ENCODE data around the gene GATAD1.
A peak's percentile ranks its signal among the peaks of the same experiment; 100 is the strongest.
"Not testable (repeated sequence)": the region's sequence is repeated elsewhere in the genome, so short reads cannot be mapped to it uniquely, and the experiment has no call there.

Gene GATAD1

GRCh38 chr7:92436612-92437445 is 10.5 kb upstream of the GATAD1 start:
- Histone ChIP-seq H3K4me1 (ENCODE audit: control insufficient read depth, insufficient read depth, low read length) (peaks cover 31% of the 10 kb centered on the region), H3K9ac (ENCODE audit: low read depth, low read length) (no peak overlapping the region), H3K9me3 (ENCODE audit: control insufficient read depth, insufficient read depth, low read length) (no peaks in the 10 kb centered on the region)

DNA sequence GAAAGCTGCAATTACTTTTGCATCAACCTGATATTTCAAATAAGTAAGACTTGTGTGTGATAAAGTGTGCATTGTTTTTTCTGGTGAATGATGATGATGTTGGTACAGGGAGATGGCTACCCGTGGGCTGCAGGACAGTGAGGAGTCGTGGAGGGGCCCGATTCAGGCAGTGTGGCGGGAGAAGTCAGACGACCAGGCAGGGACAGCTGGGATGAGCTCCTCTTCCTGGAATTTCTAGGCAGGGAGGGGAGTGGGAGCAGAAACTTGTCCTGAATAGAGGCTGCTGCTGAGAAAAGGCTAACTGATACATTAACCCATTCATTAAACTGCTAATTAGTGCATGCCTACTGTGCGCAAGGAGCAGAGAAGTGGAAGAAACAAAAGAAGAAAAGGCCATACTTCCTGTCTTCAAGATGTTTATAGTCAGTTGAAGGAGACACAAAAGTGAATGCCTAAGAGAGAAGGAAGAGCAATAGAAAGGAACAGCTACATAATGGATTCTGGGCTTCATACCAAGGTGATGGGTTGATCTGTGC is 9.3 kb upstream of the GATAD1 start:
- no peak overlapping the region for H3K27ac ChIP-seq (ENCODE audit: low read depth, low read length)
- no peaks in the 10 kb centered on the region for H3K9me3 ChIP-seq (ENCODE audit: control insufficient read depth, insufficient read depth, low read length)
- no peak overlapping the region for H3K9ac ChIP-seq (ENCODE audit: low read depth, low read length)
- no peaks in the 10 kb centered on the region for H3K27me3 ChIP-seq (ENCODE audit: control insufficient read depth, insufficient read depth, low read length)
- H3K4me1 ChIP-seq (ENCODE audit: control insufficient read depth, insufficient read depth, low read length), result peaks cover 31% of the 10 kb centered on the region
- no peak overlapping the region for H3K4me3 ChIP-seq (ENCODE audit: low read depth, low read length)
- no peaks in the 10 kb centered on the region for H3K36me3 ChIP-seq (ENCODE audit: control insufficient read depth, insufficient read depth, low read length)

More at GRCh38 chr7:92436612-92437445, 10.5 kb upstream of the GATAD1 start:
- Histone ChIP-seq H3K36me3 (ENCODE audit: control insufficient read depth, insufficient read depth, low read length) (no peaks in the 10 kb centered on the region), H3K27me3 (ENCODE audit: control insufficient read depth, insufficient read depth, low read length) (no peaks in the 10 kb centered on the region), H3K27ac (ENCODE audit: low read depth, low read length) (peak overlapping the region; percentile 61), H3K4me3 (ENCODE audit: low read depth, low read length) (no peak overlapping the region)

GRCh38 chr7:92442720-92443119 is 4.6 kb upstream of the GATAD1 start:
- H3K27me3 ChIP-seq (ENCODE audit: control insufficient read depth, insufficient read depth, low read length); H3K9me3 ChIP-seq (ENCODE audit: control insufficient read depth, insufficient read depth, low read length); H3K4me3 ChIP-seq (ENCODE audit: low read depth, low read length); H3K27ac ChIP-seq (ENCODE audit: low read depth, low read length); H3K9ac ChIP-seq (ENCODE audit: low read depth, low read length); H3K36me3 ChIP-seq (ENCODE audit: control insufficient read depth, insufficient read depth, low read length): not testable (repeated sequence)
- H3K4me1 ChIP-seq (ENCODE audit: control insufficient read depth, insufficient read depth, low read length), result peaks cover 16% of the 10 kb centered on the region

DNA sequence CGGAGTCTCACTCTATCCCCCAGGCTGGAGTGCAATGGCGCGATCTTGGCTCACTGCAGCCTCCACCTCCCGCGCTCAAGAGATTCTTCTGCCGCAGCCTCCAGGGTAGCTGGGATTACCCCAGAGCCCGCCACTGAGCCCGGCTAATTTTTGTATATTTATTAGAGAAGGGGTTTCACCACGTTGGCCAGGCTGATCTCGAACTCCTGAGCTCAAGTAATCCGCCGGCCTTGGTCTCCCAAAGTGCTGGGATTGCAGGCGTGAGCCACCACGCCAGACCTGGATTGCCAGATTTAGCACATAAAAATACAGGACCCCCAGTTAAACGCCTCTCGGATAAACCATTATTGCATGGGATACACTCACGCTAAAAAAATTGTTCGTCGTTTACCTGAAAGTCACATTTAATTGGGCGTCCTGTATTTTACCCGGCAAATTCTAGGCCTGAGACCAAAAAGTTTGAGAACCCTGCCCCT is 375 bp upstream of the GATAD1 start:
- H3K27ac ChIP-seq (ENCODE audit: low read depth, low read length), result no peak overlapping the region
- H3K4me1 ChIP-seq (ENCODE audit: control insufficient read depth, insufficient read depth, low read length), result peaks cover 11% of the 10 kb centered on the region; the same call in 1 of the 2 replicates
- peaks cover 33% of the 10 kb centered on the region for H3K36me3 ChIP-seq (ENCODE audit: control insufficient read depth, insufficient read depth, low read length)
- peak overlapping the region; percentile 97; the same call in 1 of the 2 replicates for H3K9ac ChIP-seq (ENCODE audit: low read depth, low read length)
- H3K9me3 ChIP-seq (ENCODE audit: control insufficient read depth, insufficient read depth, low read length), result no peaks in the 10 kb centered on the region
- H3K4me3 ChIP-seq (ENCODE audit: low read depth, low read length), result peak overlapping the region; percentile 95; the same call in 1 of the 2 replicates
- no peaks in the 10 kb centered on the region for H3K27me3 ChIP-seq (ENCODE audit: control insufficient read depth, insufficient read depth, low read length)

DNA sequence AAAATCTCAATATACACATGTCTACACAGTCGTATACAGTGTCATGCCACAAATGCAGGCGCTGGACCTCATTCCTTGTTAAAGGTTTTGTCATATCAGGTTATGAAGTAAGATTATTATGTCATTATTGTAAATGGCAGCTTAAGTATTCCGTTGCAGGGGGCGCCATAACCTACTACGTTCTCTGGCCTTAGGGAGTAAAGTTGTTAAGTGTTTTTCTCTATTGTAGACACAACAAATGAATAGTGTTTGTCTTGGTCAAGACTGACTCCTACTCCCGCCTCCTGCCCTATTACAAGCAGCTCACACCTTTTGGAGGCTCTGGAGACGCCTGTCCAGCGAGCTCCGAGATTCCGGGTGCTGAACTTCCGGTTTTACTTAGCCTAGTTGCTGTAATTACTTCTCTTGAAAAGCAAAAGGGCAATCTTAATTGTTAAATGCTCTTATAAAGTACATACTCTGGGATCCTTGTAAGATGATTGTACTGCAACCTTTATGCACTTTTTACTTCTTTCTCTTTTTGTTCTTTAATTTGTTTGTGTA is 994 bp downstream of the GATAD1 start:
- no peaks in the 10 kb centered on the region for H3K27me3 ChIP-seq (ENCODE audit: control insufficient read depth, insufficient read depth, low read length)
- peak overlapping the region; percentile 95 for H3K4me3 ChIP-seq (ENCODE audit: low read depth, low read length)
- no peaks in the 10 kb centered on the region for H3K9me3 ChIP-seq (ENCODE audit: control insufficient read depth, insufficient read depth, low read length)
- H3K36me3 ChIP-seq (ENCODE audit: control insufficient read depth, insufficient read depth, low read length), result peaks cover 47% of the 10 kb centered on the region
- H3K9ac ChIP-seq (ENCODE audit: low read depth, low read length), result peak overlapping the region; percentile 97
- peaks cover 11% of the 10 kb centered on the region; the same call in 1 of the 2 replicates for H3K4me1 ChIP-seq (ENCODE audit: control insufficient read depth, insufficient read depth, low read length)
- peak overlapping the region; percentile 95 for H3K27ac ChIP-seq (ENCODE audit: low read depth, low read length)

- Histone ChIP-seq H3K36me3 (ENCODE audit: control insufficient read depth, insufficient read depth, low read length) (peaks cover 81% of the 10 kb centered on the region), H3K27ac (ENCODE audit: low read depth, low read length) (no peak overlapping the region), H3K4me3 (ENCODE audit: low read depth, low read length) (no peak overlapping the region), H3K9ac (ENCODE audit: low read depth, low read length) (no peak overlapping the region), H3K4me1 (ENCODE audit: control insufficient read depth, insufficient read depth, low read length) (peaks cover 11% of the 10 kb centered on the region; the same call in 1 of the 2 replicates), H3K27me3 (ENCODE audit: control insufficient read depth, insufficient read depth, low read length) (no peaks in the 10 kb centered on the region), H3K9me3 (ENCODE audit: control insufficient read depth, insufficient read depth, low read length) (no peaks in the 10 kb centered on the region)
Observed at GRCh38 chr7:92451645-92452044, 4.4 kb downstream of the GATAD1 start.

DNA sequence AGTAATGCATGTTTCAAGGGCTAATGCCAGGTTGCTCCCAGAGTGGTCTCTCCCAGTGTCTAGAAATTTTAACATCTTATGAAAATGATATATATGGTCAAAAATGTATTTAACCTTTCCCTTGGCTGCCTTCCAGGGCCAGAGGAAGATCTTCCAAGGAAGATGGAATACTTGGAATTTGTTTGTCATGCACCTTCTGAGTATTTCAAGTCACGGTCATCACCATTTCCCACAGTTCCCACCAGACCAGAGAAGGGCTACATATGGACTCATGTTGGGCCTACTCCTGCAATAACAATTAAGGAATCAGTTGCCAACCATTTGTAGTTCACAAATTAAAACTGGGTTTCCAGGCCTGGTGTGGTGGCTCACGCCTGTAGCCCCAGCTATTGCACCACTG is 9.0 kb downstream of the GATAD1 start:
- Histone ChIP-seq H3K9me3 (ENCODE audit: control insufficient read depth, insufficient read depth, low read length) (no peaks in the 10 kb centered on the region), H3K36me3 (ENCODE audit: control insufficient read depth, insufficient read depth, low read length) (peaks cover 69% of the 10 kb centered on the region), H3K4me1 (ENCODE audit: control insufficient read depth, insufficient read depth, low read length) (no peaks in the 10 kb centered on the region), H3K27me3 (ENCODE audit: control insufficient read depth, insufficient read depth, low read length) (no peaks in the 10 kb centered on the region), H3K9ac (ENCODE audit: low read depth, low read length) (no peak overlapping the region), H3K4me3 (ENCODE audit: low read depth, low read length) (no peak overlapping the region), H3K27ac (ENCODE audit: low read depth, low read length) (no peak overlapping the region)

- H3K36me3 ChIP-seq (ENCODE audit: control insufficient read depth, insufficient read depth, low read length), result peaks cover 31% of the 10 kb centered on the region
- no peak overlapping the region for H3K27ac ChIP-seq (ENCODE audit: low read depth, low read length)
- no peaks in the 10 kb centered on the region for H3K4me1 ChIP-seq (ENCODE audit: control insufficient read depth, insufficient read depth, low read length)
- H3K9me3 ChIP-seq (ENCODE audit: control insufficient read depth, insufficient read depth, low read length), result no peaks in the 10 kb centered on the region
- H3K27me3 ChIP-seq (ENCODE audit: control insufficient read depth, insufficient read depth, low read length), result no peaks in the 10 kb centered on the region
- no peak overlapping the region for H3K9ac ChIP-seq (ENCODE audit: low read depth, low read length)
- no peak overlapping the region for H3K4me3 ChIP-seq (ENCODE audit: low read depth, low read length)
Observed at GRCh38 chr7:92460109-92460508, 12.8 kb downstream of the GATAD1 start.

DNA sequence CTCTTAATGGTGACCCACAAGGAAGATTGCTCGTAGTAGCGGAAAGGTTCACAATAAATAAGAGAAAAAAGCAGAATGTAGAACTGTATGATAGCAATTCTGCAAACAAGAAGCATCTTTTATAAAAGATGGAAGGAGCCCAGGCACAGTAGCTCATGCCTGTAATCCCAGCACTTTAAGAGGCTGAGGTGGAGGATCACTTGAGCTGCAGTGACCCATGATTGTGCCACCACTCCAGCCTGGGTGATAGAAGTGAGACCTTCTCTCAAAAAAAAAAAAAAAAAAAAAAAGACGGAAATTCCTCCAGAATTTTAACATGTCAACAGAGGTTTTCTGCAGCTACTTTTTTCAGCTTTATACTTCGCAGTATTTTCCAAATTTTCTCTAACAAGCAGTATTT is 13.2 kb downstream of the GATAD1 start:
- Histone ChIP-seq H3K9ac (ENCODE audit: low read depth, low read length) (no peak overlapping the region), H3K9me3 (ENCODE audit: control insufficient read depth, insufficient read depth, low read length) (no peaks in the 10 kb centered on the region), H3K4me3 (ENCODE audit: low read depth, low read length) (no peak overlapping the region), H3K4me1 (ENCODE audit: control insufficient read depth, insufficient read depth, low read length) (no peaks in the 10 kb centered on the region), H3K27me3 (ENCODE audit: control insufficient read depth, insufficient read depth, low read length) (no peaks in the 10 kb centered on the region), H3K27ac (ENCODE audit: low read depth, low read length) (no peak overlapping the region), H3K36me3 (ENCODE audit: control insufficient read depth, insufficient read depth, low read length) (peaks cover 27% of the 10 kb centered on the region)

GRCh38 chr7:92461027-92462003 is 14.0 kb downstream of the GATAD1 start:
- H3K4me1 ChIP-seq (ENCODE audit: control insufficient read depth, insufficient read depth, low read length), result no peaks in the 10 kb centered on the region
- H3K27ac ChIP-seq (ENCODE audit: low read depth, low read length), result peak overlapping the region; percentile 21
- peaks cover 19% of the 10 kb centered on the region for H3K36me3 ChIP-seq (ENCODE audit: control insufficient read depth, insufficient read depth, low read length)
- no peaks in the 10 kb centered on the region for H3K9me3 ChIP-seq (ENCODE audit: control insufficient read depth, insufficient read depth, low read length)
- H3K4me3 ChIP-seq (ENCODE audit: low read depth, low read length), result no peak overlapping the region
- no peak overlapping the region for H3K9ac ChIP-seq (ENCODE audit: low read depth, low read length)
- H3K27me3 ChIP-seq (ENCODE audit: control insufficient read depth, insufficient read depth, low read length), result no peaks in the 10 kb centered on the region
